A549 (cell line): ENCODE measurements around the gene ITGA2. TPM values are rescaled to one million over a fixed set of nuclear protein-coding genes. Genes with fewer than 3 reads are reported as not detected.

Source experiments
- ATAC-seq, 2 experiments: fragments of 200-7000 bp in 1 of 2; fragments of >200 bp in 1 of 2; cut with Nextera tagmentation in 1 of 2; cut with Tn5 transposase in 1 of 2; 3 replicates each; pipeline versions ENCODE4 v1.8.0 to v1.9.1; 2018 to 2020; ENCODE audit warnings: mild to moderate bottlenecking in 1 of 2, moderate library complexity in 1 of 2
- CTCF ChIA-PET: fragments of 300-600 bp; sonication (Branson Sonifier 250); formaldehyde crosslinking; extraction: SDS; loops from one replicate; lab custom pipeline; 2021; ENCODE audit warnings: antibody characterized with exemption, inconsistent platforms; lab: Yijun Ruan, JAX
- POLR2A ChIA-PET: fragments of 350-600 bp; formaldehyde crosslinking; extraction: SDS; loops from one replicate; lab custom pipeline; 2021; ENCODE audit warnings: antibody characterized with exemption, inconsistent platforms; lab: Yijun Ruan, JAX
- DNase-seq, 2 experiments: peaks; one replicate each; pipeline versions ENCODE4 v3.0.0 to v3.0.0-alpha.2; 2011 to 2016; ENCODE audit warnings: low read depth in 1 of 2, low spot score in 1 of 2
- FAIRE-seq: peaks from 2 replicates; lab custom pipeline; 2011; peaks lifted over from hg19 to GRCh38; lab: Jason Lieb, UNC
- H3K27ac ChIP-seq, 2 experiments: fragments of >200 bp; sonication (Bioruptor Twin); formaldehyde crosslinking; 3 replicates each; pipeline ENCODE4 v1.5.1; 2016 to 2017
- H3K4me1 ChIP-seq: fragments of >200 bp; sonication (Bioruptor Twin); formaldehyde crosslinking; 3 replicates; pipeline ENCODE4 v1.6.1; 2016
- H3K4me2 ChIP-seq: fragments of >200 bp; sonication (Bioruptor Twin); formaldehyde crosslinking; 3 replicates; pipeline ENCODE4 v1.6.1; 2016
- H3K4me3 ChIP-seq: fragments of >200 bp; sonication (Bioruptor Twin); formaldehyde crosslinking; 3 replicates; pipeline ENCODE4 v1.5.1; 2016
- H3K9me3 ChIP-seq: fragments of >200 bp; sonication (Bioruptor Twin); formaldehyde crosslinking; 3 replicates; pipeline ENCODE4 v1.6.1; 2016
- BCL3 ChIP-seq: fragments of >200 bp; sonication (Bioruptor Twin); formaldehyde crosslinking; IDR thresholded peaks from 3 replicates; pipeline ENCODE4 v1.6.1; 2016
- BHLHE40 ChIP-seq: IDR thresholded peaks from 2 replicates; pipeline ENCODE4 v1.6.1; 2012; ENCODE audit warnings: low read depth, low read length, inconsistent platforms
- CBX2 ChIP-seq: fragments of 200-600 bp; sonication (generic); IDR thresholded peaks from 2 replicates; pipeline ENCODE4 v1.6.1; 2016; ENCODE audit warnings: low read depth, mild to moderate bottlenecking, borderline replicate concordance
- CBX8 ChIP-seq: fragments of 200-600 bp; sonication (generic); IDR thresholded peaks from 2 replicates; pipeline ENCODE4 v1.6.1; 2016
- CEBPB ChIP-seq, 2 experiments: fragments of >200 bp in 1 of 2; sonication (Bioruptor Twin) in 1 of 2; formaldehyde crosslinking in 1 of 2; IDR thresholded peaks; 2 replicates each; pipeline ENCODE4 v1.6.1; 2012 to 2016
- CHD2 ChIP-seq: fragments of 150-350 bp; IDR thresholded peaks from 2 replicates; pipeline ENCODE4 v1.6.1; 2014; ENCODE audit warnings: low read length; ENCODE audit not compliant: partially characterized antibody
- CTCF ChIP-seq: fragments of >200 bp; sonication (Bioruptor Twin); formaldehyde crosslinking; IDR thresholded peaks from 3 replicates; pipeline ENCODE4 v1.5.1; 2016
- EHF ChIP-seq: fragments of 250-450 bp; sonication (Bioruptor Pico); IDR thresholded peaks from 2 replicates; pipeline ENCODE4 v1.5.0; 2020; ENCODE audit warnings: mild to moderate bottlenecking
- EHMT2 ChIP-seq: fragments of 200-600 bp; sonication (generic); IDR thresholded peaks from 2 replicates; pipeline ENCODE4 v1.6.1; 2016; ENCODE audit warnings: antibody characterized with exemption, low read depth, mild to moderate bottlenecking, moderate library complexity
- FOSL2 ChIP-seq, 2 experiments: fragments of 450-650 bp in 1 of 2; fragments of >200 bp in 1 of 2; sonication (Bioruptor Twin) in 1 of 2; formaldehyde crosslinking; IDR thresholded peaks; 2 replicates each; pipeline versions ENCODE4 v1.5.0 to v1.6.1; 2016 to 2020; ENCODE audit warnings: mild to moderate bottlenecking in 1 of 2, moderate library complexity in 1 of 2
- JUNB ChIP-seq: fragments of >200 bp; sonication (Bioruptor Twin); formaldehyde crosslinking; IDR thresholded peaks from 2 replicates; pipeline ENCODE4 v1.6.1; 2016
- KDM5A ChIP-seq: fragments of 200-600 bp; sonication (generic); IDR thresholded peaks from 2 replicates; pipeline ENCODE4 v1.6.1; 2016; ENCODE audit warnings: antibody characterized with exemption, mild to moderate bottlenecking
- MYC ChIP-seq: IDR thresholded peaks from 2 replicates; pipeline ENCODE4 v1.6.1; 2012; ENCODE audit warnings: mild to moderate bottlenecking, inconsistent platforms, low read length, improper control_type of control experiment, borderline replicate concordance
- NFE2L2 ChIP-seq: fragments of 150-350 bp; conservative IDR thresholded peaks from 2 replicates; pipeline ENCODE4 v1.6.1; 2014; ENCODE audit warnings: low read length
- PBX3 ChIP-seq: IDR thresholded peaks from 2 replicates; pipeline ENCODE4 v1.6.1; 2012
- RFX5 ChIP-seq: fragments of 450-650 bp; IDR thresholded peaks from 2 replicates; pipeline ENCODE4 v1.7.1; 2014; ENCODE audit warnings: antibody characterized with exemption, mild to moderate bottlenecking, moderate library complexity
- SMC3 ChIP-seq: fragments of >200 bp; sonication (Bioruptor Twin); formaldehyde crosslinking; IDR thresholded peaks from 3 replicates; pipeline ENCODE4 v1.6.1; 2018; ENCODE audit warnings: inconsistent platforms
- TP53 ChIP-seq: fragments of 250-450 bp; sonication (Bioruptor Pico); IDR thresholded peaks from 2 replicates; pipeline ENCODE4 v1.5.0; 2021; ENCODE audit warnings: mild to moderate bottlenecking, moderate library complexity
- ZSCAN20 ChIP-seq: fragments of 250-450 bp; sonication (Bioruptor Pico); IDR thresholded peaks from 2 replicates; pipeline ENCODE4 v1.8.0; 2022; ENCODE audit warnings: mild to moderate bottlenecking, moderate library complexity
- WGBS: methylation state at CpG from one replicate; pipeline ENCODE4 v1.1.6; 2017; ENCODE audit errors: missing lambda C conversion rate; 5-methylcytosine and 5-hydroxymethylcytosine counted together
- polyA plus RNA-seq, 4 experiments: library from polyadenylated mRNA; depleted of rRNA in 3 of 4; stranded (reverse); fragments of >200 nt; fragmentation: RNase III in 1 of 4; extraction: RNeasy Plus Mini Kit Qiagen cat#74134 plus additional on column Dnase treatment in 1 of 4; gene quantifications; 2 replicates in 3 of 4; 3 replicates in 1 of 4; pipeline ENCODE4 v1.2.3, GENCODE V29; 2011 to 2017
- TF ChIP-seq, protein P1 (sequence below): fragments of 450-650 bp; IDR thresholded peaks from 2 replicates; pipeline ENCODE4 v1.6.1; 2014; ENCODE audit warnings: antibody characterized with exemption
- TF ChIP-seq, protein P2 (sequence below): fragments of 250-450 bp; sonication (Bioruptor Pico); IDR thresholded peaks from 2 replicates; pipeline ENCODE4 v1.5.0; 2021; ENCODE audit warnings: mild to moderate bottlenecking, moderate library complexity, borderline replicate concordance
- TF ChIP-seq, protein P3 (sequence below): fragments of >200 bp; sonication (Bioruptor Twin); formaldehyde crosslinking; IDR thresholded peaks from 2 replicates; pipeline ENCODE4 v1.6.1; 2016

The ITGA2 gene
- polyA plus RNA-seq, 2 of the 4 experiments (the other 2 are of a cell fraction), result 8.5 to 28.0 TPM

DNA sequence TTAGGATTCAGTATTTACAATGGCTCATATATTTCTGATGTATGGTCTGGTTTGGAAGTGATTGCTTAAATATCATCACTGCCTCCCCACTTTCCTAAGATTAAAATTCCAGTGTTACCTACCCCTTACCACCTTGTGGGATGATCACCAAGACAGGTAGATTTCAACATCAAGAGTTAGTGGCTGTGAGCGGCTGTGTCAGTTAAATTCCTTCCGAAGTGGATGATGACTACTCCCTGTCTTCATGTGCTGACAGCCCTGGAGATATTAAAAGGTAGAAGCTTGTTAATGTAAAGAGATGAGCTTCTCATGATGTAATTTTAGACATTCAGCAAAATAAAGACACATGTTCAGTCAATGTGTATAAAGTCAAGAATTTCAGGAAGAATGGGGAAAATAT, 4.2 kb downstream of the ITGA2 start:
- no peak for TF ChIP-seq CEBPB (IDR thresholded peaks at IDR 0.05)
- TF ChIP-seq CBX8, result no peak
- no peak for TF ChIP-seq KDM5A
- TF ChIP-seq CTCF, result no peak
- no peak for TF ChIP-seq NFE2L2
- no peak overlapping the region for H3K27ac ChIP-seq
- WGBS, result 98% methylated on average over 2 of the region's 2 CpGs
- no peak for FAIRE-seq
- no peak for DNase-seq
- H3K4me3 ChIP-seq, result no peak overlapping the region
- H3K4me1 ChIP-seq, result peaks cover 40% of the 10 kb centered on the region
- H3K4me2 ChIP-seq, result no peak overlapping the region
- H3K9me3 ChIP-seq, result no peaks in the 10 kb centered on the region
- ChIA-PET POLR2A (no interaction called here), CTCF (interaction anchor here (0.6 to 1.4 kb wide), 3 partner anchors 25 to 51 kb away, joined by 3 to 4 read pairs (median 4); no protein-coding TSS in a partner anchor)
- ATAC-seq, result no peak

- POLR2A ChIA-PET, result no interaction called here
- CTCF ChIA-PET, result interaction anchor here (1.1 to 1.4 kb wide), 2 partner anchors 24 to 32 kb away, joined by 3 read pairs; no protein-coding TSS in a partner anchor
- 97% methylated on average over 1 of the region's 1 CpG for WGBS
- FAIRE-seq (no peak), ATAC-seq (no peak), DNase-seq (no peak)
- Histone ChIP-seq H3K4me3 (no peak overlapping the region), H3K27ac (no peak overlapping the region), H3K9me3 (no peaks in the 10 kb centered on the region)
- TF ChIP-seq, protein P1, sequence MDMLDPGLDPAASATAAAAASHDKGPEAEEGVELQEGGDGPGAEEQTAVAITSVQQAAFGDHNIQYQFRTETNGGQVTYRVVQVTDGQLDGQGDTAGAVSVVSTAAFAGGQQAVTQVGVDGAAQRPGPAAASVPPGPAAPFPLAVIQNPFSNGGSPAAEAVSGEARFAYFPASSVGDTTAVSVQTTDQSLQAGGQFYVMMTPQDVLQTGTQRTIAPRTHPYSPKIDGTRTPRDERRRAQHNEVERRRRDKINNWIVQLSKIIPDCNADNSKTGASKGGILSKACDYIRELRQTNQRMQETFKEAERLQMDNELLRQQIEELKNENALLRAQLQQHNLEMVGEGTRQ, result no peak
- no peak for TF ChIP-seq CHD2
- TF ChIP-seq, protein P2, sequence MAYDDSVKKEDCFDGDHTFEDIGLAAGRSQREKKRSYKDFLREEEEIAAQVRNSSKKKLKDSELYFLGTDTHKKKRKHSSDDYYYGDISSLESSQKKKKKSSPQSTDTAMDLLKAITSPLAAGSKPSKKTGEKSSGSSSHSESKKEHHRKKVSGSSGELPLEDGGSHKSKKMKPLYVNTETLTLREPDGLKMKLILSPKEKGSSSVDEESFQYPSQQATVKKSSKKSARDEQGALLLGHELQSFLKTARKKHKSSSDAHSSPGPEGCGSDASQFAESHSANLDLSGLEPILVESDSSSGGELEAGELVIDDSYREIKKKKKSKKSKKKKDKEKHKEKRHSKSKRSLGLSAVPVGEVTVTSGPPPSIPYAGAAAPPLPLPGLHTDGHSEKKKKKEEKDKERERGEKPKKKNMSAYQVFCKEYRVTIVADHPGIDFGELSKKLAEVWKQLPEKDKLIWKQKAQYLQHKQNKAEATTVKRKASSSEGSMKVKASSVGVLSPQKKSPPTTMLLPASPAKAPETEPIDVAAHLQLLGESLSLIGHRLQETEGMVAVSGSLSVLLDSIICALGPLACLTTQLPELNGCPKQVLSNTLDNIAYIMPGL, result no peak
- no peak for TF ChIP-seq JUNB
- no peak for TF ChIP-seq EHF (CRISPR knock-in tag)
- no peak for TF ChIP-seq CTCF
- TF ChIP-seq PBX3, result no peak
- TF ChIP-seq NFE2L2, result no peak
- TF ChIP-seq, all 56 proteins: peak for 0
- Histone ChIP-seq H3K4me2 (no peak overlapping the region), H3K4me1 (peaks cover 47% of the 10 kb centered on the region)
These were observed 5.1 kb downstream of the ITGA2 start for GRCh38 chr5:52994266-52994665.

GRCh38 chr5:52995095-52995494, 5.9 kb downstream of the ITGA2 start:
- no peaks in the 10 kb centered on the region for H3K9me3 ChIP-seq
- POLR2A ChIA-PET, result no interaction called here
- no peak overlapping the region for H3K4me2 ChIP-seq
- no peak for TF ChIP-seq BCL3
- TF ChIP-seq, protein P3, sequence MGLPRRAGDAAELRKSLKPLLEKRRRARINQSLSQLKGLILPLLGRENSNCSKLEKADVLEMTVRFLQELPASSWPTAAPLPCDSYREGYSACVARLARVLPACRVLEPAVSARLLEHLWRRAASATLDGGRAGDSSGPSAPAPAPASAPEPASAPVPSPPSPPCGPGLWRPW, result no peak
- no peak for TF ChIP-seq ZSCAN20 (CRISPR knock-in tag)
- TF ChIP-seq FOSL2 (IDR thresholded peaks at IDR 0.05), result no peak
- no peak for TF ChIP-seq FOSL2 (CRISPR knock-in tag; IDR thresholded peaks at IDR 0.05)
- TF ChIP-seq MYC, result no peak
- TF ChIP-seq CBX2, result no peak
- no peak for TF ChIP-seq CBX8
- no peak for TF ChIP-seq SMC3
- no peak for TF ChIP-seq EHMT2
- no peak for TF ChIP-seq TP53
- TF ChIP-seq KDM5A, result no peak
- no peak for TF ChIP-seq EHF (CRISPR knock-in tag)
- TF ChIP-seq BHLHE40, result no peak
- no peak for TF ChIP-seq RFX5
- no peak overlapping the region for H3K27ac ChIP-seq
- FAIRE-seq, result no peak
- no peak for ATAC-seq
- CTCF ChIA-PET, result interaction anchor here (1.1 kb wide), 1 partner anchor 31 kb away, joined by 3 read pairs; no protein-coding TSS in a partner anchor
- 94% methylated on average over 1 of the region's 1 CpG for WGBS
- DNase-seq, result no peak
- H3K4me1 ChIP-seq, result peaks cover 51% of the 10 kb centered on the region
- H3K4me3 ChIP-seq, result no peak overlapping the region
